GM03348 (cell line): ENCODE results near the gene OR7C1.
"Not testable (repeated sequence)": the region's sequence is repeated elsewhere in the genome, so short reads cannot be mapped to it uniquely, and the experiment has no call there.

Experiments used
- DNase-seq: peaks from one replicate; pipeline ENCODE4 v3.0.0; 2012; ENCODE audit warnings: low spot score

OR7C1 gene

GRCh38 chr19:14765403-14765802 is 69.6 kb downstream of the OR7C1 start:
- not testable (repeated sequence) for DNase-seq

- DNase-seq: no peak
Measured at GRCh38 chr19:14764401-14764800, 70.6 kb downstream of the OR7C1 start.

- no peak for DNase-seq
Measured at GRCh38 chr19:14763497-14764145, 71.4 kb downstream of the OR7C1 start.

DNA sequence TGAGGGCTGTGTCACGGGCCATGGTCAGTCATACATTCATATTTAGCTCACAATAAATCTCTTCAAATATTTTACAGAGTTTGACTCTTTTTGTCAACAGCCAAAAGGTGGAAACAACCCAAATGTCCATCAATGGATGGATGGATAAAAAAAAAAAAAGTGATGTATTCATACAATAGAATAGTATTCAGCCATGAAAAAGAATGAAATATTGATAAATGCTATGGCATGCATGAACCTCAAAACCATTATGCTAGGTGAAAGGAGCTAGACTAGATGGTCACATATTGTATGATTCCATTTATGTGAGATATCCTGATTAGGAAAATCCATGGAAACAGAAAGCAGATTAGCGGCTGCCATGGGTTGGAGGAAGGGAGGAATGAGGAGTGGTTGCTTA is 72.9 kb downstream of the OR7C1 start:
- DNase-seq: no peak

DNA sequence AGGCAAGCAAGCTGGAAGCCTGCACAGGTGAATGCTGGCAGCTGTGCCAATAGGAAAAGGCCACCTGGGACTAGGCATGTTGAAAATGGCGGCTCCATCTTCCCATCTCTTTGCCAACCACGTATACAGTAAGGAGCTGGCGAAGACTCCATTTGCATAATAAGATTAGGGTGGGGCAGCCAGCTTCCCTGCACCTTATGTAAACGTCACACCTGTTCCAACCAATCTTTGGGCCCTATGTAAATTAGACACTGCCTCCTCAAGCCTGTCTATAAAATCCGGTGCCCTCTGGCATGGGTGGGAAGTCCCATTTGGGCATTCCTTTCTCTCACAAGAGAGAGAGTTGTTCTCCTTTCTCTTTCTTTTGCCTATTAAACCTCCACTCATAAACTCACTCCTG is 73.4 kb downstream of the OR7C1 start:
- no peak for DNase-seq

- DNase-seq: no peak
Measured at GRCh38 chr19:14758816-14759215, 76.2 kb downstream of the OR7C1 start.

DNA sequence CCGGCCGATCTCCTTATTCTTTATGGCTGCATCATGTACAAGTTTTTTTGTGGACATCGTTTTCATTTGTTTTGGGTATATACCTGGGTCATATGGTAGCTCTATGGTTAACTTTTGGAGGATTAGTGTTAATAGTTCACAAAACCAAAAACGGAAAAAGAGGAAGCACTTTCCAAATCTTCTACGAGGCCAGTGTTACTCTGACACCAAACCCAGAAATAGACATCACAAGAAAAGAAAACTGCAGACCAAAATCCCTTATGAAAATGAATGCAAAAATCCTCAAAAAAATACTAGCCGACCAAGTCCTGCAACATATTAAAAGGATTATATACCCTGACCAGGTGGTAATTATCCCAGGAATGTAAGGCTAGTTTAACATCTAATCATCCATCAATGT is 86.4 kb downstream of the OR7C1 start:
- no peak for DNase-seq
